GM06990 (cell line): ENCODE results near the gene CLNK.

Experiments
- DNase-seq: peaks from one replicate; pipeline ENCODE4 v3.0.0-alpha.2; 2011; ENCODE audit not compliant: insufficient read length; ENCODE audit errors: extremely low read depth
- H3K27me3 ChIP-seq: replicated peaks from 2 replicates; pipeline ENCODE4 v1.6.0; 2011; ENCODE audit warnings: low read length; ENCODE audit not compliant: control insufficient read depth, insufficient read depth
- H3K36me3 ChIP-seq: 2 replicates; pipeline ENCODE4 v1.5.1; 2011; ENCODE audit warnings: low read length; ENCODE audit not compliant: control insufficient read depth, insufficient read depth
- H3K4me3 ChIP-seq: replicated peaks from 2 replicates; pipeline ENCODE4 v1.5.1; 2011; ENCODE audit warnings: low read depth, mild to moderate bottlenecking, control low read depth, low read length
- TF ChIP-seq, protein P1 (sequence below): IDR thresholded peaks from 2 replicates; pipeline ENCODE4 v1.5.1; 2011; ENCODE audit warnings: low read length, control low read depth, mild to moderate bottlenecking, inconsistent platforms; ENCODE audit not compliant: insufficient read depth, poor library complexity, severe bottlenecking

The CLNK gene

DNA sequence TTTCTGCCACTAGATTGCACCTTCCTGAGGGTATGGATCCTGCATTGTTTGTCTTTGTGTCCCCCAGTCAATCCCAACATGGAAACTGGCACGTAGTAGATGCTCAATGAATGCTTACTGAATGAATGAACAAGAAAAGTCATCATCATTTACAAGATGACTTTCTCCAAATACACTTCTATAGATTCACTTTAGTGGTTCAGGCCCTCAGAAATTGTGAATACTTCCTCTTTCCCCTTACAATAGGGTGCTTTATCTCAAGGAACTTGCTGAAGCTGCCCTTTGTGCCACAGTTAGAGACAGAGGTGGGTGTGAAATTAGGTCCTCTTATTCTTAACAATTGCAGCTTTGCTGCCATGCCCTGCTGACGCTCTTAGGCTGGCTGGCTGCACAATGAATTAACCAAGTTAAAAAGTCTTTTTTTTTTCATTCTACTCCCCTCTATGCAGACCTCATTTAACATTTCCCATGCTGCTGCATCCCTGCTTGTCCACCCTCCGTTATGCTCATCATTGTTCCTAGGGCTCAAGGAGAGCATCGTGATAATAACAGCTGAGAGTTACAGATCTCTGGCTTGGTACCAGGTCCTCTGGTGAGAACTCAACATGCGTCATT, 119.3 kb downstream of the CLNK start:
- no peak overlapping the region for H3K4me3 ChIP-seq
- DNase-seq: no peak
- H3K36me3 ChIP-seq: no peaks in the 10 kb centered on the region
- no peaks in the 10 kb centered on the region for H3K27me3 ChIP-seq
- TF ChIP-seq, protein P1, sequence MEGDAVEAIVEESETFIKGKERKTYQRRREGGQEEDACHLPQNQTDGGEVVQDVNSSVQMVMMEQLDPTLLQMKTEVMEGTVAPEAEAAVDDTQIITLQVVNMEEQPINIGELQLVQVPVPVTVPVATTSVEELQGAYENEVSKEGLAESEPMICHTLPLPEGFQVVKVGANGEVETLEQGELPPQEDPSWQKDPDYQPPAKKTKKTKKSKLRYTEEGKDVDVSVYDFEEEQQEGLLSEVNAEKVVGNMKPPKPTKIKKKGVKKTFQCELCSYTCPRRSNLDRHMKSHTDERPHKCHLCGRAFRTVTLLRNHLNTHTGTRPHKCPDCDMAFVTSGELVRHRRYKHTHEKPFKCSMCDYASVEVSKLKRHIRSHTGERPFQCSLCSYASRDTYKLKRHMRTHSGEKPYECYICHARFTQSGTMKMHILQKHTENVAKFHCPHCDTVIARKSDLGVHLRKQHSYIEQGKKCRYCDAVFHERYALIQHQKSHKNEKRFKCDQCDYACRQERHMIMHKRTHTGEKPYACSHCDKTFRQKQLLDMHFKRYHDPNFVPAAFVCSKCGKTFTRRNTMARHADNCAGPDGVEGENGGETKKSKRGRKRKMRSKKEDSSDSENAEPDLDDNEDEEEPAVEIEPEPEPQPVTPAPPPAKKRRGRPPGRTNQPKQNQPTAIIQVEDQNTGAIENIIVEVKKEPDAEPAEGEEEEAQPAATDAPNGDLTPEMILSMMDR: no peak

DNA sequence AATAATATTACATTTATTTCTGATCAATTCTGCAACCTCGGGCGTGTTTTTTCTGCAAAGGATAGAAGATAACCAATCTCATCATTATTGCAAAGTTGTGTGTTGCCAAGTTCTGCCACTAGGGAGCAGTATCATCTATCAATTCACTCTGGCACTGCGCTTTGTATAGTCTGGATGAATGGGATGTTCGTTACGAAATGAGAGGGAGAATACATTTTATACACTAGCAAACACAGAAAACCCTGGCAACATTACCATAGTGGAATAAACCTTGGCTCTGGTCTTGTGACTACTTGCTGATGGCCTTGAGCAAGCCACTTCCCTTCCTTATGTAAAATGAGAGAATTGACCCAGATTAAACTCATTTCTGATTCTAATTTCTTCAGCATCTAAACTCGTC, 129.9 kb downstream of the CLNK start:
- TF ChIP-seq, protein P1: peak; percentile 73
- no peak for DNase-seq
- H3K27me3 ChIP-seq: no peaks in the 10 kb centered on the region
- no peak overlapping the region for H3K4me3 ChIP-seq
- H3K36me3 ChIP-seq: no peaks in the 10 kb centered on the region

DNA sequence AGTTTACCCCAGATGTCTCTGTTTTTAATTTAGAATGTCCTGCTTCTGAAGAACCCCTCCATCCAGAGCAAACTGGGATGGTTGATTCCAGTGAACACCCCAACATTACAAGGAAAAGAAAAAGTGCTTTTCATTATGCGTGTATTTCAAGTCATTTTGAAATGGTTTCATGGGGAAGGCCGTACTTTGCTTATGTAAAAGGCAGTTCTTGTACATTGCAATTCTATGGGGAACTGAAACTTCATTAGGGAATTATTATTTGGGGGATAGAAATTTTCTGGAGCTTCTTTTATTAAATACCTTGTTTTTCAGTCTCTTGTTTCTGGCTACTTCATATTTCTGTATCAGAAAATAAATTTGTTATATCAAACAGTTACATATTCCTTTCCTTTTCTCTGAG, 130.4 kb downstream of the CLNK start:
- H3K27me3 ChIP-seq: no peaks in the 10 kb centered on the region
- H3K4me3 ChIP-seq: no peak overlapping the region
- H3K36me3 ChIP-seq: no peaks in the 10 kb centered on the region
- no peak for DNase-seq
- TF ChIP-seq, protein P1: no peak

DNA sequence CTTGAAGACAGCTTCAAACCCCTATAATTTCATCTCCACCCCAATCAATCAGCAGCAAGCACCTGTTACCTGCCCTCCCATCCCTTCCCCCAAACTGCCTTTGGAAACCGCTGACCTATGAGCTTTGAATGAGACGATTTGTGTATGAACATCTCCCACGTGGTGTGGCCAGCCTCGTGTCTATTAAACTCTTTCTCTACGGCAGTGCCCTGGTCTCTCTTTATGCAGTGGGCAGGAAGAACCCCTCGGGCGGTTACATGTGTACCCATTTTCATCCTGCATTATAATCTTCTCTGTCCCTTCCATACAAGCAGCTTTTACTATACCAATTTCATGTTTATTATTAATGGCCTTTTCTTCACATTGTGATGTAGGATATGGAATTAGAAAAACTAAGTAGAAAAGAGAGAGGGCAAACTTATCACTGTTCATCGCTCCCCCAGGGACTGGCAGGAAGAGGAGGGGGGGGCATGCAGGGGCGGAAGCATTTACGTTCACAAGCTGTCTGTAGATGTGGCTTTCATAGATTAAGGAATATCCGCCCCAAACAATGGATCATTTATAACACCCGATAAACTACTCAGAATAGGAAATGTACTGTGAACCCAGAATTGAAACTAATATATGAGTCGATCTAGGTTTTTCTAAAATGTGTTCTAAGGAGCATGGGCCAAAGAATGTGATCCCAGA, 131.8 kb downstream of the CLNK start:
- H3K36me3 ChIP-seq: no peaks in the 10 kb centered on the region
- TF ChIP-seq, protein P1: no peak
- H3K4me3 ChIP-seq: no peak overlapping the region
- DNase-seq: no peak
- no peaks in the 10 kb centered on the region for H3K27me3 ChIP-seq

DNA sequence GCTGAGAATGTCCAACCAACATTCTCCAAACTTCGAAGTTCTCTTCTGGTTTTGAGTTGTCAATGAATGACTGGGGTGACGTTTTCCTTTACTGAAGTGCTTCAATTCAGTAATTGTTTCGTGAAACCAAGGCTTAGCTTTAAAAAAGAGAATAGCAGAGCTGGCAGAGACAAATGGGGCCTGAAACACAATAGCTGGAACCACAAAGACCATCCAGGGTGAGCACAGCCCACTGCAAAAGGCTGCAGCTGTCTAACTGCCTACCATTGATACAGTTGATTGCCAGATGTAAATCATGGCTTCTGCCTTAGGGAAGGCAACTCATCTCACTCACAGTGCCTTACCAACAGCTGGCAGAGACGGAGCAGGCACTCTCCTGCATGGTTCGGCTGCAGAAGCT, 148.7 kb downstream of the CLNK start:
- Histone ChIP-seq H3K27me3 (no peaks in the 10 kb centered on the region; the same call in 1 of the 2 replicates), H3K4me3 (no peak overlapping the region), H3K36me3 (no peaks in the 10 kb centered on the region)
- TF ChIP-seq, protein P1: no peak
- peak; percentile 29 for DNase-seq

DNA sequence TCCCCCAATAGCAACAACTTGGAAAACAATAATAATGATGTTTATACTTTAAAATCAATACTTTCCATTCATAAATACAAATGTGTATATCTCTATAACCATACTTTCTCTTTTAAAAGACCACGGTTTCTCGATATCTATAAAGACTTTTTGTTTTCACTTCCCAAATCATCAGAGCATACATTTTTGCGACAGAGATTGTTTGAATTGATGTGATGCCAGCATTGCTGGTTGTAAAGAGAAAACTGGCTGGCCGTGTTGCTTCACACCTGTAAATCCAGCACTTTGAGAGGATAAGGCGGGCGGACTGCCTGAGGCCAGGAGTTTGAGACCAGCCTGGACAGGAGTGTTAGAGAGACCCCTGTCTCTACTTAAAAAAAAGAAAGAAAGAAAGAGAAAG, 149.7 kb downstream of the CLNK start:
- TF ChIP-seq, protein P1: no peak
- Histone ChIP-seq H3K27me3 (no peaks in the 10 kb centered on the region; the same call in none of the 2 replicates), H3K36me3 (no peaks in the 10 kb centered on the region), H3K4me3 (no peak overlapping the region)
- peak; percentile 13 for DNase-seq
